ENCODE measurements around the gene GLP2R. TPM values are rescaled to one million over a fixed set of nuclear protein-coding genes. Genes with fewer than 3 reads are reported as not detected.

The GLP2R gene
- total RNA-seq, 1 donor from 2014 or later: not detected

- no peak for ATAC-seq (ENCODE audit: low read depth)
- H3K4me3 Mint-ChIP-seq: no peak overlapping the region
- ChIA-PET CTCF (no interaction called here), POLR2A (no interaction called here)
- H3K27ac Mint-ChIP-seq: no peak overlapping the region
- H3K4me1 Mint-ChIP-seq: no peaks in the 10 kb centered on the region
- no peak for DNase-seq
- H3K9me3 Mint-ChIP-seq: no peaks in the 10 kb centered on the region
- intact Hi-C loops (cut with micrococcal nuclease): no loop called here
- no peak for TF ChIP-seq CTCF (IDR thresholded peaks at IDR 0.05)
- no peaks in the 10 kb centered on the region for H3K36me3 Mint-ChIP-seq (ENCODE audit: low read depth)
- H3K27me3 Mint-ChIP-seq: peaks cover 2% of the 10 kb centered on the region
These were observed 24.4 kb downstream of the GLP2R start for GRCh38 chr17:9850151-9850550.

GRCh38 chr17:9854255-9854654 is 28.5 kb downstream of the GLP2R start:
- Mint-ChIP-seq H3K27me3 (peaks cover 2% of the 10 kb centered on the region), H3K4me3 (no peak overlapping the region), H3K4me1 (no peaks in the 10 kb centered on the region), H3K9me3 (peaks cover 3% of the 10 kb centered on the region), H3K36me3 (ENCODE audit: low read depth) (no peaks in the 10 kb centered on the region), H3K27ac (no peak overlapping the region)
- intact Hi-C loops (cut with micrococcal nuclease): no loop called here
- CTCF ChIA-PET: no interaction called here
- POLR2A ChIA-PET: no interaction called here
- no peak for TF ChIP-seq CTCF (IDR thresholded peaks at IDR 0.05)
- ATAC-seq (ENCODE audit: low read depth): no peak
- DNase-seq: no peak

GRCh38 chr17:9855036-9855435 is 29.3 kb downstream of the GLP2R start:
- no peak for ATAC-seq (ENCODE audit: low read depth)
- peaks cover 3% of the 10 kb centered on the region for H3K9me3 Mint-ChIP-seq
- DNase-seq: no peak
- no peaks in the 10 kb centered on the region for H3K36me3 Mint-ChIP-seq (ENCODE audit: low read depth)
- H3K27ac Mint-ChIP-seq: no peak overlapping the region
- intact Hi-C loops (cut with micrococcal nuclease): no loop called here
- H3K4me1 Mint-ChIP-seq: no peaks in the 10 kb centered on the region
- H3K27me3 Mint-ChIP-seq: peaks cover 2% of the 10 kb centered on the region
- ChIA-PET POLR2A (no interaction called here), CTCF (no interaction called here)
- H3K4me3 Mint-ChIP-seq: no peak overlapping the region
- TF ChIP-seq CTCF (IDR thresholded peaks at IDR 0.05): no peak

GRCh38 chr17:9859781-9860180 is 34.1 kb downstream of the GLP2R start:
- no peak for TF ChIP-seq CTCF (IDR thresholded peaks at IDR 0.05)
- H3K36me3 Mint-ChIP-seq (ENCODE audit: low read depth): no peaks in the 10 kb centered on the region
- H3K9me3 Mint-ChIP-seq: peaks cover 14% of the 10 kb centered on the region
- ChIA-PET CTCF (no interaction called here), POLR2A (no interaction called here)
- no peak overlapping the region for H3K4me3 Mint-ChIP-seq
- intact Hi-C loops (cut with micrococcal nuclease): no loop called here
- ATAC-seq (ENCODE audit: low read depth): no peak
- no peaks in the 10 kb centered on the region for H3K27me3 Mint-ChIP-seq
- no peak for DNase-seq
- no peak overlapping the region for H3K27ac Mint-ChIP-seq
- no peaks in the 10 kb centered on the region for H3K4me1 Mint-ChIP-seq

- ChIA-PET CTCF (no interaction called here), POLR2A (no interaction called here)
- intact Hi-C loops (cut with micrococcal nuclease): no loop called here
- Mint-ChIP-seq H3K27ac (no peak overlapping the region), H3K9me3 (peaks cover 14% of the 10 kb centered on the region), H3K4me3 (no peak overlapping the region), H3K27me3 (no peaks in the 10 kb centered on the region), H3K36me3 (ENCODE audit: low read depth) (no peaks in the 10 kb centered on the region), H3K4me1 (no peaks in the 10 kb centered on the region)
- ATAC-seq (ENCODE audit: low read depth): no peak
- DNase-seq: no peak
- no peak for TF ChIP-seq CTCF (IDR thresholded peaks at IDR 0.05)
These were observed 35.1 kb downstream of the GLP2R start for GRCh38 chr17:9860851-9861250.

All from activated B cell treated with CpG ODN at 0.5 μM for 24 hours (primary cell).